HepG2 (cell line): ENCODE results near the gene OGG1. TPM values are rescaled to one million over a fixed set of nuclear protein-coding genes. Genes with fewer than 3 reads are reported as not detected.

Experiments used
- ATAC-seq: fragments of 200-7000 bp; cut with Tn5 transposase; 3 replicates; pipeline ENCODE4 v1.9.1; 2020; ENCODE audit warnings: mild to moderate bottlenecking, moderate library complexity
- BruUV-seq: library from RNA; stranded (reverse); fragments of 400-500 nt; replicated peaks from 2 replicates; lab custom pipeline; 2021; lab: Mats Ljungman, UMichigan
- CTCF ChIA-PET: fragments of 300-600 bp; formaldehyde crosslinking; extraction: SDS; loops from one replicate; lab custom pipeline; 2021; ENCODE audit warnings: low total read pairs, inconsistent platforms, low intra/inter-chr PET ratio; lab: Yijun Ruan, JAX
- POLR2A ChIA-PET: fragments of 350-600 bp; sonication (Branson Sonifier 250); formaldehyde crosslinking; loops from one replicate; lab custom pipeline; 2020; ENCODE audit warnings: antibody characterized with exemption, inconsistent platforms; lab: Yijun Ruan, JAX
- DNase-seq: peaks from one replicate; pipeline ENCODE4 v3.0.0-alpha.2; 2015; ENCODE audit warnings: low spot score
- FAIRE-seq: peaks from 3 replicates; lab custom pipeline; 2011; peaks lifted over from hg19 to GRCh38; lab: Jason Lieb, UNC
- H2AFZ ChIP-seq: one replicate; pipeline ENCODE4 v1.6.1; 2011; ENCODE audit warnings: low read length, inconsistent platforms
- H3K27ac ChIP-seq: fragments of 300-600 bp; 3 replicates; pipeline ENCODE4 v1.8.0; 2011; ENCODE audit warnings: mixed run types, mild to moderate bottlenecking, mixed read lengths, low read length, inconsistent platforms; ENCODE audit not compliant: insufficient read depth; ENCODE audit errors: extremely low read length
- H3K27me3 ChIP-seq, 2 experiments: fragments of 200-600 bp in 1 of 2; 2 replicates in 1 of 2; 3 replicates in 1 of 2; pipeline versions ENCODE4 v1.6.0 to v1.8.0; 2011; ENCODE audit warnings: low read length in 2 of 2, mild to moderate bottlenecking in 2 of 2, moderate library complexity in 2 of 2, inconsistent platforms in 1 of 2; ENCODE audit not compliant: insufficient read depth in 2 of 2, control insufficient read depth in 1 of 2
- H3K36me3 ChIP-seq, 2 experiments: fragments of 200-600 bp in 1 of 2; replicated peaks in 1 of 2; 2 replicates in 1 of 2; 3 replicates in 1 of 2; pipeline versions ENCODE4 v1.5.1 to v1.8.0; 2011; ENCODE audit warnings: low read length in 2 of 2, inconsistent platforms in 1 of 2; ENCODE audit not compliant: insufficient read depth in 2 of 2, control insufficient read depth in 1 of 2
- H3K4me1 ChIP-seq: 2 replicates; pipeline ENCODE4 v1.5.1; 2012; ENCODE audit warnings: low read length, inconsistent platforms; ENCODE audit not compliant: insufficient read depth
- H3K4me2 ChIP-seq: 2 replicates; pipeline ENCODE4 v1.6.0; 2011; ENCODE audit warnings: low read depth, low read length, inconsistent platforms
- H3K4me3 ChIP-seq, 3 experiments: fragments of 200-600 bp in 1 of 3; sonication (generic), shearing (Covaris generic) in 1 of 3; replicated peaks in 1 of 3; 2 replicates each; pipeline ENCODE4 v1.5.1; 2011 to 2016; ENCODE audit warnings: low read length in 3 of 3, inconsistent platforms in 2 of 3, low read depth in 2 of 3, mild to moderate bottlenecking in 2 of 3, control low read depth in 1 of 3, mixed read lengths in 1 of 3; ENCODE audit not compliant: insufficient read depth in 1 of 3
- H3K79me2 ChIP-seq: one replicate; pipeline ENCODE4 v1.6.1; 2011; ENCODE audit warnings: low read length, inconsistent platforms; ENCODE audit not compliant: insufficient read depth
- H3K9ac ChIP-seq: 2 replicates; pipeline ENCODE4 v1.6.0; 2011; ENCODE audit warnings: mild to moderate bottlenecking, low read depth, low read length, inconsistent platforms; ENCODE audit not compliant: insufficient read depth
- H3K9me3 ChIP-seq: 2 replicates; pipeline ENCODE4 v1.5.1; 2012; ENCODE audit warnings: mild to moderate bottlenecking, low read length
- H4K20me1 ChIP-seq: 2 replicates; pipeline ENCODE4 v1.6.0; 2011; ENCODE audit warnings: inconsistent platforms, mild to moderate bottlenecking, low read length, moderate library complexity; ENCODE audit not compliant: insufficient read depth
- CEBPZ ChIP-seq: IDR thresholded peaks from 2 replicates; pipeline ENCODE4 v1.6.1; 2012; ENCODE audit warnings: low read length, improper control_type of control experiment
- E2F2 ChIP-seq: sonication (generic); formaldehyde crosslinking; IDR thresholded peaks from 2 replicates; pipeline ENCODE4 v1.4.0; 2020; ENCODE audit warnings: missing genetic modification reagents, borderline replicate concordance
- FOXA1 ChIP-seq, 2 experiments: fragments of 450-650 bp in 1 of 2; sonication (generic) in 1 of 2; formaldehyde crosslinking in 1 of 2; IDR thresholded peaks; 2 replicates each; pipeline versions ENCODE4 v1.4.0 to v1.6.1; 2016 to 2020; ENCODE audit warnings: missing genetic modification reagents in 1 of 2
- FOXC1 ChIP-seq: sonication (generic); formaldehyde crosslinking; IDR thresholded peaks from 2 replicates; pipeline ENCODE4 v1.8.0; 2022; ENCODE audit warnings: mild to moderate bottlenecking, missing genetic modification reagents, borderline replicate concordance
- FOXO4 ChIP-seq: sonication (generic); formaldehyde crosslinking; conservative IDR thresholded peaks from 2 replicates; pipeline ENCODE4 v1.8.1; 2023; ENCODE audit warnings: missing genetic modification reagents
- HES4 ChIP-seq: sonication (generic); formaldehyde crosslinking; IDR thresholded peaks from 2 replicates; pipeline ENCODE4 v1.9.0; 2021; ENCODE audit warnings: mild to moderate bottlenecking, missing genetic modification reagents, borderline replicate concordance
- PBX2 ChIP-seq: IDR thresholded peaks from 2 replicates; pipeline ENCODE4 v1.6.1; 2016; ENCODE audit warnings: control low read depth
- ZNF24 ChIP-seq: fragments of 450-650 bp; IDR thresholded peaks from 2 replicates; pipeline ENCODE4 v1.6.1; 2017; ENCODE audit warnings: antibody characterized with exemption, mild to moderate bottlenecking
- ZNF766 ChIP-seq: sonication (generic); formaldehyde crosslinking; IDR thresholded peaks from 2 replicates; pipeline ENCODE4 v1.5.0; 2020; ENCODE audit warnings: missing genetic modification reagents, borderline replicate concordance
- WGBS: methylation state at CpG from one replicate; pipeline ENCODE4 v1.1.6; 2017; ENCODE audit warnings: low lambda C conversion rate; 5-methylcytosine and 5-hydroxymethylcytosine counted together
- in situ Hi-C: cut with HindIII; loops from 2 replicates; pipeline ENCODE4 v1.10.0; 2017; ENCODE audit warnings: low pct_unique_long_range_greater_than_20kb; ENCODE audit not compliant: extremely low pct_ligation_motif_present
- intact Hi-C: fragments of 100-400 bp; cut with micrococcal nuclease; formaldehyde crosslinking; loops from one replicate; pipeline ENCODE4 v1.10.0; 2022; ENCODE audit not compliant: unreplicated experiment
- polyA plus RNA-seq, 8 experiments: library from polyadenylated mRNA; depleted of rRNA in 3 of 8; stranded (reverse) in 7 of 8; unstranded in 1 of 8; fragments of >200 nt; fragmentation: Illumina TruSeq in 4 of 8; extraction: Trizol in 4 of 8; gene quantifications; 2 replicates each; pipeline versions ENCODE4 v1.2.1 to v1.2.3, GENCODE V29; 2011 to 2016; ENCODE audit warnings: low read depth in 4 of 8, missing spikeins in 1 of 8, mixed read lengths in 1 of 8; ENCODE audit not compliant: insufficient read depth in 1 of 8
- total RNA-seq, 5 experiments: library from RNA; depleted of rRNA; stranded (reverse); fragments of >200 nt; fragmentation: Illumina TruSeq; extraction: Trizol; gene quantifications; 2 replicates each; pipeline ENCODE4 v1.2.3, GENCODE V29; 2016; ENCODE audit warnings: low read depth in 1 of 5
- TF ChIP-seq, protein P1 (sequence below): sonication (generic); formaldehyde crosslinking; IDR thresholded peaks from 2 replicates; pipeline ENCODE4 v1.5.0; 2020; ENCODE audit warnings: missing genetic modification reagents, mild to moderate bottlenecking, borderline replicate concordance

OGG1 gene
- total and polyA plus RNA-seq, 2 of the 13 experiments (the other 11 are each of a cell fraction or from before 2014, with no cell fraction given): 28.7 to 33.2 TPM

GRCh38 chr3:9727743-9728142, 22.0 kb upstream of the OGG1 start:
- ChIA-PET CTCF (interaction anchor here (1.9 kb wide), 1 partner anchor 12 kb away, joined by 8 read pairs; no protein-coding TSS in a partner anchor), POLR2A (interaction anchor here (1.2 kb wide), 1 partner anchor 22 kb away, joined by 3 read pairs; the partner anchor contains the start of gene OGG1)
- H3K27ac ChIP-seq: no peak overlapping the region
- peaks cover 8% of the 10 kb centered on the region for H3K79me2 ChIP-seq
- no peak overlapping the region for H2AFZ ChIP-seq
- H3K4me2 ChIP-seq: no peak overlapping the region
- peaks cover 18% of the 10 kb centered on the region for H3K4me1 ChIP-seq
- in situ Hi-C loops: loop anchor here (5.0 kb wide), 1 partner anchor 225 kb away; no protein-coding TSS in a partner anchor
- FAIRE-seq (no peak), DNase-seq (no peak), ATAC-seq (no peak)
- no peak overlapping the region for H3K9ac ChIP-seq
- BruUV-seq: no TSS peak
- 34% methylated on average over 2 of the region's 2 CpGs for WGBS
- H3K4me3 ChIP-seq: no peak overlapping the region
- TF ChIP-seq, protein P1, sequence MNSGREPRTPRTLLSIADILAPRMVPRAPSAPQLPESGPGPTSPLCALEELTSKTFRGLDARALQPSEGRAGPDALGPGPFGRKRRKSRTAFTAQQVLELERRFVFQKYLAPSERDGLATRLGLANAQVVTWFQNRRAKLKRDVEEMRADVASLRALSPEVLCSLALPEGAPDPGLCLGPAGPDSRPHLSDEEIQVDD (CRISPR knock-in tag): no peak
- TF ChIP-seq HES4: no peak
- no peak for TF ChIP-seq ZNF766 (CRISPR knock-in tag)
- no peak for TF ChIP-seq CEBPZ
- no peak for TF ChIP-seq ZNF24
- no peak for TF ChIP-seq FOXC1 (CRISPR knock-in tag)
- TF ChIP-seq E2F2 (CRISPR knock-in tag): no peak
- TF ChIP-seq FOXO4 (CRISPR knock-in tag): no peak
- TF ChIP-seq FOXA1 (IDR thresholded peaks at IDR 0.05): no peak
- TF ChIP-seq FOXA1 (CRISPR knock-in tag; IDR thresholded peaks at IDR 0.05): no peak
- no peak for TF ChIP-seq PBX2
- no peaks in the 10 kb centered on the region for H3K36me3 ChIP-seq
- peaks cover 5% of the 10 kb centered on the region for H4K20me1 ChIP-seq
- no peaks in the 10 kb centered on the region; a peak in 1 of 5 replicates for H3K27me3 ChIP-seq
- no peaks in the 10 kb centered on the region for H3K9me3 ChIP-seq
- intact Hi-C loops: loop anchor here (2.0 kb wide), 1 partner anchor 225 kb away; no protein-coding TSS in a partner anchor
